NCI-H187 (cell line): ENCODE measurements around the gene SH2D3C.
"Not testable (repeated sequence)": the region's sequence is repeated elsewhere in the genome, so short reads cannot be mapped to it uniquely, and the experiment has no call there.

ENCODE experiments used
- DNase-seq, 2 experiments: peaks; one replicate each; lab custom pipeline; 2025; lab: John Stamatoyannopoulos, UW

Gene SH2D3C

DNA sequence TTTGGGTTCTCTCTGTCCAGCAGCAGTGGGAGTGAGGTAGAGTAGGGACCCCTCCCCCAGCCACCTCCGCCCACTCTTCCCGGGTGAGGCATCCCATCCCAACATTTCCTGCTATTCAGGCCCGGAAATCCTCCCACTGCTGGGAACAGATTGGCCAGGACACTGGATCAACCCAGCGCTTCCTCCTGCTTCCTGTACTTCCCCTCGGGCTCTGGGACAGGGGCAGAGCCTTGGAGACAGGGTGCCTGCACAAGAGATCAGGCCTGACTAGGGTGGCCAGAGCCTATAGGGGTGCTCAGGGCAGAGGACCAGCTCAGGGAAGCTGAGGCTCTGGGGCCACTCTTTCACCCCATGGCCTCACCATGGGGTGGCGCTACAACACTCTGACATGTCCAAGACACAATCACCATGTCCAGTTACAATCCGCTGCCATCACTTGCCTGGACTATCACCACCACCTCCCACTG, 14.5 kb downstream of the SH2D3C start:
- no peak for DNase-seq

GRCh38 chr9:127762111-127762676, 16.3 kb downstream of the SH2D3C start:
- DNase-seq, result no peak

- no peak for DNase-seq
Observed at GRCh38 chr9:127761491-127761956, 16.9 kb downstream of the SH2D3C start.

DNA sequence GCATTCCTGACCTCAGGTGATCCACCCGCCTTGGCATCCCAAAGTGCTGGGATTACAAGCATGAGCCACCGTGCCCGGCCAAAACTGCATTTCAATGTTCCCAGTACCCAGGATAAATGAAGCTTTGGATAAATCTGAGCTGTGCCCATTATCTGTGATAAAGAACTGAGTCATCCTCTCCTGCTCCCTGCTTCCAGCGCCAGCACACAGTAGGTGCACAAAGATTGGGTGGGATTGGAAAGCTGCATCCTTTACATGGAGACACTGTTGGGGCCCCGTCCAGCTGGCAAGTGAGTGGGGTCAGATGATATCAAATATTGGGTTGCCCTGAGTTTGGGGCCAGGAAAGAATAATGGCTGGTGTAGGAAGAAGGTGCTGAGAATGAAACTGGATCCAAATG, 17.4 kb downstream of the SH2D3C start:
- DNase-seq, result no peak

GRCh38 chr9:127758843-127759242, 19.6 kb downstream of the SH2D3C start:
- no peak for DNase-seq

DNA sequence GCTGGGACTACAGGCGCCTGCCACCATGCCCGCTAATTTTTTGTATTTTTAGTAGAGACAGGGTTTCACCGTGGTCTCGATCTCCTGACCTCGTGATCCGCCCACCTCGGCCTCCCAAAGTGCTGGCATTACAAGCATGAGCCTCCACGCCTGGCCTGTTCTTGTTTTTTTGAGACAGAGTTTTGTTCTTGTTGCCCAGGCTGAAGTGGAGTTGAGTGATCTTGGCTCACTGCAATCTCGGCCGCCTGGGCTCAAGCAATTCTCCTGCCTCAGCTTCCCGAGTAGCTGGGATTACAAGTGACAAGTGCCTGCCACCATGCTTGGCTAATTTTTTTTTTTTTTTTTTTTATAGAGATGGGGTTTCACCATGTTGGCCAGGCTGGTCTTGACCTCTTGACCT, 21.7 kb downstream of the SH2D3C start:
- not testable (repeated sequence) for DNase-seq

- no peak for DNase-seq
Observed at GRCh38 chr9:127756233-127756632, 22.2 kb downstream of the SH2D3C start.

DNA sequence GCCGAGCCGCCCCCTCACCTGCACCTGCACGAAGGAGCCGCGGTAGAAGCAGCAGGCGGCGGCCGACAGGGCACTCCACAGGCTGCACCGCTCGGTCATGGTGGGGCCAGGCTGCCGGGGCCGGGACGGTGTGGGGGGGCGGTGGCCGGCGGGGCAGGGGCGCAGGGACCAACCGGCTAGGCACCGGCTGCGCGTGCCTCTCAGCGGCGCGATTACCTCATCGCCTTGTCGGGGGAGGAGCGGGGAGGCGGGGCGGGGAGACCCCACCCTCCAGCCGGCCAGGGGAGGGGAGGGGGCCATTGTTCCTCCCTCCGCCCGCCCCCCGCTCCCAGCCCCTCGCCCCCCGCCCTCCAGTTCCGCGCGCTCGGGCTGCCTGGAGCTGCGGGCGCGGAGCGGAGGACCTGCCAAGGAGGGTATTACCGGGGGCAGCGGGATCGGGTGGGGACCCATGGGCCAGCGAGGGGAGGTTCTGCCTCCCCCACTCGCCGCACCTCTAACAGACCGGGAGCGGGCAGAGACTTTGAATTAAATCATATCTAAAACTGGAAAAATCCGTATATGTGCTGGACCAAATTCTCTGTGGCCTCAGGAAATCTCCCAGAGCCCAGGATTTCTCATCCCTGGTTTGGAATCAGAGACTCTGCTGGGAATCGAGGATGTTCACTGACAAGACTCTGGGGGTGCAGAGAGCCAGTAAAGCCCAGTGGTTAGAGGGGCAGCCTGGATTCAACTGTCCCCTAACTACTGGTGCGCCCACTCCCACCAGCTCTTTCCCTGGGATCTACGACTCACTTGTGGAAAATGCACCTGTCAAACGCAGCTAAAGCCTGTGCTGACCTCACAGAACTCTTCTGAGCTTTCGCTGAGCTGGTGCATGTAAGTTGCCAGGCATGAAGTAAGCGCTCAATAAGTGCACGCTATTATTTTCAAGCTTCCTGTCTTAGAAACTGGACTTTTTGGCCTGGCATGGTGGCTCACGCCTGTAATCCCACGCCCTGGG, 23.1 kb downstream of the SH2D3C start:
- DNase-seq, result no peak

GRCh38 chr9:127754099-127755060, 24.1 kb downstream of the SH2D3C start:
- no peak for DNase-seq

DNA sequence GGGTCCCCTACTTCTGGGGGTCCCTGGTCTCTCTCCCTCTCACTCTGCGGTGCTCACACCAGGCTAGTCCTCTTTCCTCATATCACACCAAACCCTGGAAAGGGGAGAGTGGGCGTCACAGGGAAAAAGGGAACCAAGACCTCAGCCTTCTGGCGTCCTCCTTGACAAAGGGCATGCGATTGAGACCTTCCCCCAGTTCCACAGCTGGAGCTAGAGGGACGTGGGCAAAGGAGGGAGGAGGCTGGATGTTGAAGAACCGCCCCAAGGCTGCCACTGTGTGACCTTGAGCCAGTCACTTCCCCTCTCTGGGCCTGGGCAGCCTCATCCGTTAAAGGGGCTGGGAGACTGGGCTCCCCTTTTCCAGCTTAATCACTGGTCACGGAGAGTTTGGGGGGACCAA, 24.8 kb downstream of the SH2D3C start:
- DNase-seq, result no peak

- DNase-seq, result no peak
Observed at GRCh38 chr9:127753148-127753547, 25.3 kb downstream of the SH2D3C start.

- no peak for DNase-seq
Observed at GRCh38 chr9:127751269-127752054, 27.0 kb downstream of the SH2D3C start.

- no peak for DNase-seq
Observed at GRCh38 chr9:127749090-127749787, 29.2 kb downstream of the SH2D3C start.

- DNase-seq, result no peak
Observed at GRCh38 chr9:127746959-127747569, 31.4 kb downstream of the SH2D3C start.

GRCh38 chr9:127744398-127745110, 33.9 kb downstream of the SH2D3C start:
- no peak for DNase-seq

GRCh38 chr9:127742435-127743088, 35.9 kb downstream of the SH2D3C start:
- peak; percentile 1 to 5 for DNase-seq

DNA sequence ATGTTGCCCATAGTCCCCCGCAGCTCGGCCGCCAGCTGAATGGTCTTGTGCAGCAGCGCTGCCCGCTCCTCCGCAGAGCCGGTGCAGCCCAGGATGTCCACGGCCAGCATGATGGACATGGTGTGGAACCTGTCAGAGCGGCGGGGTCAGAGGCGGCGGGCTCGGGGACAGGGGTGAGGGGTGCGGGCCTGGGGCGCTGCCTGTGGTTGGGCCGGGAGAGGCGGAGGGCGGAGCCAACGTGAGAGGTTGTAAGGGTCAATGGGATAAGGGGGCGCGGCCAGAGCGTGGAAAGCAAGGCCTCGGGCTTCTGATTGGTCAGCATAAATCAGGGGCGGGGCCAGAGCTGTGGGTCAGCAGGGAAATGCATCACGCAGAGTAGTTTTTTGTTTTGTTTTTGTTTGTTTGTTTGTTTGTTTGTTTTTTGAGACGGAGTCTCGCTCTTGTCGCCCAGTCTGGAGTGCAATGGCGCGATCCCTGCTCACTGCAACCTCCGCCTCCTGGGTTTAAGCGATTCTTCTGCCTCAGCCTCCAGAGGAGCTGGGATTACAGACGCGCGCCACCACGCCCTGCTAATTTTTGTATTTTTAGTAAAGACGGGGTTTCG, 36.5 kb downstream of the SH2D3C start:
- no peak for DNase-seq

DNA sequence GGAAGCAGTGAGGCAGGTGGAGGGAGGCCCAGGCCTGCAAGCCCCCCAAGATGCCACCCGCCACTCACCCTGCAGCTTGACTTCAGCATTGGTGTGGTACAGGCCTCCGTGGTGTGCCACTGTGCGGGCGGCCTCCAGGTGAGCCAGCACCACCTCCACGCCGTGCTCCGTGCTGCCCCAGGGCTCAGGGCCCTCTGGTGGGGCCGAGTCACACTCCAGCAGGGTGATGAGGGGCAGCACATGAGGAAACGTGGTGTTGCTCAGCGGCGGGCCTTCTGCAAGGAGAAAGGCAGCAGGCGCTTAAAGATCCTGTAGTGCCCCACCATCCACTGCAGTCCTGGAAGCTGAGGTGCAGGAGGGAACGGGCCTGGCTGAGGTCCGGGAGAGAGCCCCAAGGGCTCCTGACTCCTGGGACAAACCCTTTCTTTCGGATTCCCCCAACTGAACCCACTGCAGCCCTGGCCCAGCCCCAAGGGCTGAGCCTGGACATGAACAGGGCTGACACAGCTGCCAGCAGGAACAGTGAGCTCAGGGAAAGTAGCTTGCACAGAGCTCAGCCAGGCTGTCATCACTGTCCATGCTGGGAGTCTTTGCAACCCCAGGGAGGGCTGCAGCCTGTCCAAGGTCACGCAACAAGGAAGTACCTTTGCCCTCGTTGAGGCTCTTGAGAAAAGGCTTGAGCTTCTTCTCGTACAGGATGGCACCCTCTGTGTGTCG, 38.7 kb downstream of the SH2D3C start:
- no peak for DNase-seq
